Lower leg skin (tissue), 4 donors: ENCODE measurements around the gene NSMCE1. TPM values are rescaled to one million over a fixed set of nuclear protein-coding genes. Genes with fewer than 3 reads are reported as not detected.

Experiments used
- DNase-seq, 2 donors: peaks; one replicate each; pipeline ENCODE4 v3.0.0-alpha.2; 2019; ENCODE audit warnings: low spot score in 2 of 2
- H3K4me3 ChIP-seq: fragments of 200-600 bp; sonication (generic); 2 replicates; pipeline ENCODE4 v1.5.1; 2017; ENCODE audit warnings: mild to moderate bottlenecking, low read depth; ENCODE audit not compliant: poor library complexity, severe bottlenecking
- POLR2A ChIP-seq, 2 donors: fragments of 450-650 bp; IDR thresholded peaks; one replicate each; pipeline ENCODE4 v1.6.1; 2016 to 2017; ENCODE audit warnings: antibody characterized with exemption in 2 of 2, mild to moderate bottlenecking in 1 of 2, moderate library complexity in 1 of 2
- WGBS, 2 donors: methylation state at CpG; one replicate each; pipeline ENCODE4 v1.1.5; 2018; 5-methylcytosine and 5-hydroxymethylcytosine counted together
- intact Hi-C: fragments of 100-400 bp; cut with DNase I; formaldehyde crosslinking; loops from one replicate; pipeline ENCODE4 v1.15.0; 2023; ENCODE audit warnings: low total_unique reads
- total RNA-seq, 4 donors: library from RNA; depleted of rRNA; stranded (reverse); fragments of >200 nt; gene quantifications; one replicate each; pipeline ENCODE4 v1.1.0, GENCODE V29; 2016
- TF ChIP-seq, protein P1 (sequence below), 3 donors: fragments of 450-650 bp; IDR thresholded peaks; one replicate each; pipeline ENCODE4 v1.5.1; 2016; ENCODE audit warnings: antibody characterized with exemption in 3 of 3, mild to moderate bottlenecking in 3 of 3, moderate library complexity in 2 of 3

NSMCE1 gene
- total RNA-seq, 4 donors from 2014 or later, result 17.3 to 29.2 (median 21.1) TPM

- no peak for TF ChIP-seq POLR2A (IDR thresholded peaks at IDR 0.05)
- TF ChIP-seq, protein P1, sequence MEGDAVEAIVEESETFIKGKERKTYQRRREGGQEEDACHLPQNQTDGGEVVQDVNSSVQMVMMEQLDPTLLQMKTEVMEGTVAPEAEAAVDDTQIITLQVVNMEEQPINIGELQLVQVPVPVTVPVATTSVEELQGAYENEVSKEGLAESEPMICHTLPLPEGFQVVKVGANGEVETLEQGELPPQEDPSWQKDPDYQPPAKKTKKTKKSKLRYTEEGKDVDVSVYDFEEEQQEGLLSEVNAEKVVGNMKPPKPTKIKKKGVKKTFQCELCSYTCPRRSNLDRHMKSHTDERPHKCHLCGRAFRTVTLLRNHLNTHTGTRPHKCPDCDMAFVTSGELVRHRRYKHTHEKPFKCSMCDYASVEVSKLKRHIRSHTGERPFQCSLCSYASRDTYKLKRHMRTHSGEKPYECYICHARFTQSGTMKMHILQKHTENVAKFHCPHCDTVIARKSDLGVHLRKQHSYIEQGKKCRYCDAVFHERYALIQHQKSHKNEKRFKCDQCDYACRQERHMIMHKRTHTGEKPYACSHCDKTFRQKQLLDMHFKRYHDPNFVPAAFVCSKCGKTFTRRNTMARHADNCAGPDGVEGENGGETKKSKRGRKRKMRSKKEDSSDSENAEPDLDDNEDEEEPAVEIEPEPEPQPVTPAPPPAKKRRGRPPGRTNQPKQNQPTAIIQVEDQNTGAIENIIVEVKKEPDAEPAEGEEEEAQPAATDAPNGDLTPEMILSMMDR (IDR thresholded peaks at IDR 0.05), result no peak
- 6 to 9% methylated on average over 4 of the region's 4 CpGs for WGBS, 2 donors
- intact Hi-C loops, result loop anchor here (5.0 kb wide), 1 partner anchor 138 kb away; no protein-coding TSS in a partner anchor
- no peak overlapping the region for H3K4me3 ChIP-seq
- no peak for DNase-seq
Observed at GRCh38 chr16:27234603-27235002, 34.0 kb downstream of the NSMCE1 start.

DNA sequence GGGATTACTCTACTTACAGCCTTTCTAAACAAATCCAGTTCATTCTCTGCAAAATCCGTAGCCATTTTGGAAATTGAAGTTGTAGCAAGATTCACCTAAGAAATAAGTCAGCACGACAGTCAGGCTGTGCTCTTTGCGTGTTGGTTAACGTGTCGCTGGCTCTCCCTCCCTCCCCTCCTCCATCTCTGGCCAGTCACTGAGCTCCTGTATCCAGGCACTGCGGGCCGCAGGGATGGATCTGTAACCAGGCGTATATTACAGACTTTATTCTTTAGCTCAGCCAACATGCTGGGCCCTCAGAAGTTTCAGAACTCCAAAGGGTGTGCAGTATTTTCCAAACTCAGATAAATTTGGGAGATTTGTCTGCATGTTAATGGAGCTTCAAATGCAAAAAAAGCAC lies 34.4 kb downstream of the NSMCE1 start:
- no peak for DNase-seq
- no peak overlapping the region for H3K4me3 ChIP-seq
- WGBS, 2 donors, result 83 to 97% methylated on average over 8 of the region's 8 CpGs
- intact Hi-C loops, result no loop called here
- TF ChIP-seq, protein P1 (IDR thresholded peaks at IDR 0.05), result no peak
- TF ChIP-seq POLR2A (IDR thresholded peaks at IDR 0.05), result no peak

- H3K4me3 ChIP-seq, result no peak overlapping the region
- TF ChIP-seq POLR2A (IDR thresholded peaks at IDR 0.05), result no peak
- TF ChIP-seq, protein P1 (IDR thresholded peaks at IDR 0.05), result no peak
- no peak for DNase-seq
- intact Hi-C loops, result no loop called here
- WGBS, 2 donors, result 84 to 95% methylated on average over 6 of the region's 6 CpGs
Observed at GRCh38 chr16:27233731-27234130, 34.8 kb downstream of the NSMCE1 start.

DNA sequence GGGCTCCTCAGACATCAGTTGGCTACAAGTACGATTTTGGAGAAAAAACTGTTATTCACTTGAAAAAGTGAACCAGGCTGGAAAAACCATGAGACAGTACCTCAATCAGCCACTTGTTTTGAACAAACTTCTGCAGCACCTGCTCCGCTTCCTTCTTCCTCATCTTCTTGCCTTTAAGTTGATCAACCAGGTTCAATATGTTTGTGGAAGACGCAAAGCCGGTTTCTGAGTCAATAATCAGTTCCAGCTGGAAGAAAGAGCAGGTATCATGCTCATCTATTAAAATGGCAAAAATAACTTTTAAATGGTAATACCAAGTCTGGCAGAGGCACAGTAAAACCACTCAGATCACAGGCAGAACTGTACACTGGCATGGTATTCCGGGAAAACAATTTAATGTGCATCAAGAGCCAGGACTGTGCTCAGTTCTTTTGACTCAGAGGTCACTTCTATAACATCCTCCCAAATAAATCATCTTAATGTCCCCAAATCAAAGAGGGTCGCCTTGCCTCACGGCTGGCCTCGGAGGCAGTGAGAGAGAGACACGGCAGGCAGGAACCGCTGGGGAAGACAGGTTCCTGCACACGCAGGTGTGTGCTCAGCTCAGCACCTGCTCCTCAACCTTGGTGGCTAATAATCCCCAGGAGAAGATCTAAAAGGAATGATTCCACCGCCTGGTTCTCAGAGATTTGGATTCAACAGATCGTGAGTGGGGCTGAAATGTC lies 35.5 kb downstream of the NSMCE1 start:
- WGBS, 2 donors, result 88 to 90% methylated on average over 13 of the region's 13 CpGs
- DNase-seq, result no peak
- TF ChIP-seq, protein P1 (IDR thresholded peaks at IDR 0.05), result no peak
- no peak for TF ChIP-seq POLR2A (IDR thresholded peaks at IDR 0.05)
- intact Hi-C loops, result no loop called here
- H3K4me3 ChIP-seq, result no peak overlapping the region

- TF ChIP-seq, protein P1 (IDR thresholded peaks at IDR 0.05), result no peak
- no peak overlapping the region for H3K4me3 ChIP-seq
- WGBS, 2 donors, result 71 to 80% methylated on average over 25 to 26 of the region's 26 CpGs
- no peak for DNase-seq
- intact Hi-C loops, result no loop called here
Observed at GRCh38 chr16:27232061-27232900, 36.3 kb downstream of the NSMCE1 start.
